ENCODE measurements around the gene NKD1.

DNA sequence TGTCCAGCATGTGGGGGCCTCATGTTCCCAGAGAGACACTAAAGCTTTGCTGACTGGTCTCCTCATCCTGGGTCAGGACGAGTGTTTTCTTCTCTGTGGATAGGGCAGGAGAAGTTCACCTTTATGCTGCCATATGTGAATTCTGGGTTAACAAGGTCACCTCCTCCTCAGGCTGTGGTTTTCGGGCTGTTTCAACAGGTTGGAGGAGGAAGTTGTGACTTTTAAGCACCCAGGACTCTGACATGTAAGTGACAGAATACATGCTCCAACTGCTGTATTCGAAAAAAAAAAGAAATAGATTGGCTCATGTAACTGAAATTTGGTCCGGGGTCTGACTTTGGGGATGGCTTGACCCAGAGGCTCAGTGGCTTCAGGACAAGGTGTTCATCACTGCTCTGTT lies 78.7 kb downstream of the NKD1 start:
- TF ChIP-seq, protein P1, sequence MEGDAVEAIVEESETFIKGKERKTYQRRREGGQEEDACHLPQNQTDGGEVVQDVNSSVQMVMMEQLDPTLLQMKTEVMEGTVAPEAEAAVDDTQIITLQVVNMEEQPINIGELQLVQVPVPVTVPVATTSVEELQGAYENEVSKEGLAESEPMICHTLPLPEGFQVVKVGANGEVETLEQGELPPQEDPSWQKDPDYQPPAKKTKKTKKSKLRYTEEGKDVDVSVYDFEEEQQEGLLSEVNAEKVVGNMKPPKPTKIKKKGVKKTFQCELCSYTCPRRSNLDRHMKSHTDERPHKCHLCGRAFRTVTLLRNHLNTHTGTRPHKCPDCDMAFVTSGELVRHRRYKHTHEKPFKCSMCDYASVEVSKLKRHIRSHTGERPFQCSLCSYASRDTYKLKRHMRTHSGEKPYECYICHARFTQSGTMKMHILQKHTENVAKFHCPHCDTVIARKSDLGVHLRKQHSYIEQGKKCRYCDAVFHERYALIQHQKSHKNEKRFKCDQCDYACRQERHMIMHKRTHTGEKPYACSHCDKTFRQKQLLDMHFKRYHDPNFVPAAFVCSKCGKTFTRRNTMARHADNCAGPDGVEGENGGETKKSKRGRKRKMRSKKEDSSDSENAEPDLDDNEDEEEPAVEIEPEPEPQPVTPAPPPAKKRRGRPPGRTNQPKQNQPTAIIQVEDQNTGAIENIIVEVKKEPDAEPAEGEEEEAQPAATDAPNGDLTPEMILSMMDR (IDR thresholded peaks at IDR 0.05 in 2 of 3, conservative IDR thresholded peaks at IDR 0.05 in 1 of 3; ENCODE audit: borderline replicate concordance in 1 of 3, insufficient read depth in 1 of 3, low read depth in 2 of 3, low read length in 2 of 3) = no peak
- TF ChIP-seq EZH2phosphoT487 (IDR thresholded peaks at IDR 0.05; ENCODE audit: borderline replicate concordance) (no peak), JUND (IDR thresholded peaks at IDR 0.05) (no peak), ZBTB33 (IDR thresholded peaks at IDR 0.05; ENCODE audit: extremely low read depth, insufficient replicate concordance, low read length) (no peak), RAD21 (IDR thresholded peaks at IDR 0.05; ENCODE audit: low read depth) (no peak)
